ENCODE results near the gene KCNJ6.

DNA sequence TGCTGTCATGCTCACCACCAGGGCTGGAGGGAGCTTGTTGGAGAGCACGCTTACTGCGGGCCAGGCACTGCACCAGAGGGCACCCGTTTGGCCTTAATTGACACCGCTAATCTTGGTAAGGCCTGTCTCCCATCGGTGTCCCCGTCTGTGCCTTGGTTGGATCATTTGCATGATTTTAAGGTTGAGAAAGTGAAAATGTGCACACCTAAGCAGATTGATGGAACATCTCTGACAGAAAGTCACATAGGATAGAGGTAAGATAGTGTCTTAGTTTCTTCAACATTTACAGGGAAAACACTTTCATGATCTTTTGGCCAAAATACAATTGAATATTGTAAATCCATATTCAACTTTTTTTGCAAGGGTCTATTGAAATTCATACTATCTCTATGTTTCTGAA, 255.5 kb downstream of the KCNJ6 start:
- TF ChIP-seq SIRT6 (IDR thresholded peaks at IDR 0.05; ENCODE audit: low read length), result no peak
- TF ChIP-seq POLR2A (IDR thresholded peaks at IDR 0.05; ENCODE audit: control extremely low read depth in 1 of 2, low read depth in 2 of 2, low read length in 2 of 2), result no peak
